Fibroblast of lung (primary cell): ENCODE measurements around the gene PPARG. TPM values are rescaled to one million over a fixed set of nuclear protein-coding genes. Genes with fewer than 3 reads are reported as not detected.

Experiments
- DNase-seq, 2 donors: peaks; one replicate each; pipeline versions ENCODE4 v3.0.0 to v3.0.0-alpha.2; 2010; ENCODE audit warnings: low read depth in 2 of 2
- H2AFZ ChIP-seq: 2 replicates; pipeline ENCODE4 v1.5.1; 2012; ENCODE audit warnings: low read length, control low read depth, inconsistent platforms
- H3K27ac ChIP-seq: 2 replicates; pipeline ENCODE4 v1.5.1; 2011; ENCODE audit warnings: low read length, control low read depth; ENCODE audit not compliant: insufficient read depth
- H3K27me3 ChIP-seq: 2 replicates; pipeline ENCODE4 v1.5.1; 2011; ENCODE audit warnings: mild to moderate bottlenecking, low read length; ENCODE audit not compliant: control insufficient read depth, insufficient read depth
- H3K36me3 ChIP-seq: 2 replicates; pipeline ENCODE4 v1.5.1; 2011; ENCODE audit warnings: low read length; ENCODE audit not compliant: control insufficient read depth, insufficient read depth
- H3K4me1 ChIP-seq: 2 replicates; pipeline ENCODE4 v1.5.1; 2011; ENCODE audit warnings: low read length; ENCODE audit not compliant: control insufficient read depth, insufficient read depth; ENCODE audit errors: extremely low read depth
- H3K4me2 ChIP-seq: 2 replicates; pipeline ENCODE4 v1.5.1; 2011; ENCODE audit warnings: low read length, control low read depth; ENCODE audit not compliant: insufficient read depth; ENCODE audit errors: extremely low read depth
- H3K4me3 ChIP-seq, 4 experiments: fragments of 200-600 bp in 1 of 4; sonication (generic) in 1 of 4; replicated peaks in 1 of 4; 2 replicates each; pipeline ENCODE4 v1.5.1; 2011 to 2016; ENCODE audit warnings: low read length in 4 of 4, low read depth in 3 of 4, mild to moderate bottlenecking in 3 of 4, control low read depth in 2 of 4, inconsistent platforms in 1 of 4, mixed read lengths in 1 of 4; ENCODE audit not compliant: insufficient read depth in 1 of 4; ENCODE audit errors: control extremely low read depth in 1 of 4
- H3K79me2 ChIP-seq: 2 replicates; pipeline ENCODE4 v1.5.1; 2012; ENCODE audit warnings: mild to moderate bottlenecking, low read length, inconsistent platforms; ENCODE audit not compliant: control insufficient read depth, insufficient read depth
- H3K9ac ChIP-seq: 2 replicates; pipeline ENCODE4 v1.5.1; 2011; ENCODE audit warnings: mild to moderate bottlenecking, low read length, control low read depth; ENCODE audit not compliant: insufficient read depth
- H3K9me3 ChIP-seq: 2 replicates; pipeline ENCODE4 v1.5.1; 2012; ENCODE audit warnings: low read depth, low read length; ENCODE audit not compliant: control insufficient read depth, insufficient read depth
- H4K20me1 ChIP-seq: 2 replicates; pipeline ENCODE4 v1.5.1; 2011; ENCODE audit warnings: low read length; ENCODE audit not compliant: control insufficient read depth, insufficient read depth; ENCODE audit errors: extremely low read depth
- EZH2 ChIP-seq: IDR thresholded peaks from 2 replicates; pipeline ENCODE4 v1.5.1; 2012; ENCODE audit warnings: low read length, control low read depth, mild to moderate bottlenecking; ENCODE audit errors: missing control alignments
- polyA plus RNA-seq, 2 donors: library from polyadenylated mRNA; depleted of rRNA in 1 of 2; stranded (reverse) in 1 of 2; unstranded in 1 of 2; fragments of >200 nt; gene quantifications; 2 replicates each; pipeline ENCODE4 v1.2.1, GENCODE V29; 2011 to 2012; ENCODE audit warnings: missing spikeins in 1 of 2
- total RNA-seq: library from RNA; depleted of rRNA; stranded (reverse); fragments of >200 nt; gene quantifications from 2 replicates; pipeline ENCODE4 v1.2.1, GENCODE V29; 2014
- TF ChIP-seq, protein P1 (sequence below), 2 donors: IDR thresholded peaks in 1 of 2; conservative IDR thresholded peaks in 1 of 2; 1 replicate in 1 of 2; 2 replicates in 1 of 2; pipeline ENCODE4 v1.5.1; 2011 to 2012; ENCODE audit warnings: low read length in 2 of 2, control low read depth in 1 of 2, inconsistent platforms in 1 of 2, low read depth in 1 of 2, mild to moderate bottlenecking in 1 of 2

Gene PPARG
- total and polyA plus RNA-seq, 2 donors (not counting 1 experiment from before 2014, with no cell fraction given), result 32.8 to 42.8 TPM

DNA sequence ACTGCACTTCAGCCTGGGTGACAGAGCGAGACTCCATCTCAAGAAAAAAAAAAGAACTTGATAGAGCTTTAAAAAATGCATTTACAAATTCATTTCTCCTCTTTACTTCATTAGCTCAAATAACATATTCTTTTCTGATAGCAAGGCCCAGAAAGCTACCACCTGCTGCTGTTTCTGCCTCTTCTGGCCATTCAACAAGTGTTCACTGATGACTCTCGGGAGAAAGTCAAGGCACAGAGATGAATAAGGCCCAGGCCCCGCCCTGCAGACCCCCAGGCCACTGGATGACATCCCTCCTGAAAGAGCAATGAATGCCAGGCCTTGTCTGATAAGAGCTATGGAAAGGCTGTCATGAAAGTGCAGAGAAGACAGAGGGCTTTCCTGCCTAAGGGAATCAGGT is 181.8 kb downstream of the PPARG start:
- DNase-seq, result no peak
- Histone ChIP-seq H4K20me1 (no peaks in the 10 kb centered on the region), H3K9ac (no peak overlapping the region), H3K36me3 (no peaks in the 10 kb centered on the region), H3K27me3 (no peaks in the 10 kb centered on the region), H3K79me2 (no peaks in the 10 kb centered on the region), H3K4me2 (no peak overlapping the region), H3K27ac (no peak overlapping the region), H3K4me1 (peaks cover 1% of the 10 kb centered on the region), H2AFZ (no peak overlapping the region), H3K9me3 (no peaks in the 10 kb centered on the region), H3K4me3 (no peak overlapping the region)
- TF ChIP-seq, protein P1, sequence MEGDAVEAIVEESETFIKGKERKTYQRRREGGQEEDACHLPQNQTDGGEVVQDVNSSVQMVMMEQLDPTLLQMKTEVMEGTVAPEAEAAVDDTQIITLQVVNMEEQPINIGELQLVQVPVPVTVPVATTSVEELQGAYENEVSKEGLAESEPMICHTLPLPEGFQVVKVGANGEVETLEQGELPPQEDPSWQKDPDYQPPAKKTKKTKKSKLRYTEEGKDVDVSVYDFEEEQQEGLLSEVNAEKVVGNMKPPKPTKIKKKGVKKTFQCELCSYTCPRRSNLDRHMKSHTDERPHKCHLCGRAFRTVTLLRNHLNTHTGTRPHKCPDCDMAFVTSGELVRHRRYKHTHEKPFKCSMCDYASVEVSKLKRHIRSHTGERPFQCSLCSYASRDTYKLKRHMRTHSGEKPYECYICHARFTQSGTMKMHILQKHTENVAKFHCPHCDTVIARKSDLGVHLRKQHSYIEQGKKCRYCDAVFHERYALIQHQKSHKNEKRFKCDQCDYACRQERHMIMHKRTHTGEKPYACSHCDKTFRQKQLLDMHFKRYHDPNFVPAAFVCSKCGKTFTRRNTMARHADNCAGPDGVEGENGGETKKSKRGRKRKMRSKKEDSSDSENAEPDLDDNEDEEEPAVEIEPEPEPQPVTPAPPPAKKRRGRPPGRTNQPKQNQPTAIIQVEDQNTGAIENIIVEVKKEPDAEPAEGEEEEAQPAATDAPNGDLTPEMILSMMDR (conservative IDR thresholded peaks at IDR 0.05 in 1 of 2, IDR thresholded peaks at IDR 0.05 in 1 of 2; ENCODE audit: low read depth in 1 of 2, low read length in 2 of 2), result no peak
- TF ChIP-seq EZH2, result no peak

DNA sequence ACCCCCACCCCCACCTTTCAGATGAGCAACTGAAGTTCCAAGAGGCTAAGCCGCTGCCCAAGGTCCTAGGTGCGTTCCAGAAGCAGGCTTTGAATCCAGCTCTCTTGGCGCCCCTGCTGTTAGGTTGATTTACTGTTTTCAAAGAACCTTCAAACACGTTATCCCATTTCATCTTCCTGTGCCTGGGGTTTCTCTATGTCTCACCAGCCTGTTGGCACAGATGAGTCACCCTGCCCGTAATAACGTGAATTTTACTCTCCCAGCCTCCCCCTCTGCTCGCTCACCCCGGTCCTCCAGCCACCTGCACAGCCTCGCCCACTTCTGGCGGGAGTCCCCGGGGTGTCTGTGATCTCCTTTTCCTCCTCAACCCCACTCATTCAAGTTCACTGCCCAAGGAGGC is 182.4 kb downstream of the PPARG start:
- Histone ChIP-seq H4K20me1 (no peaks in the 10 kb centered on the region), H3K9ac (no peak overlapping the region), H3K27ac (no peak overlapping the region), H3K27me3 (no peaks in the 10 kb centered on the region), H3K4me2 (no peak overlapping the region), H3K9me3 (no peaks in the 10 kb centered on the region), H3K79me2 (no peaks in the 10 kb centered on the region), H3K4me3 (no peak overlapping the region), H3K4me1 (peaks cover 5% of the 10 kb centered on the region), H3K36me3 (no peaks in the 10 kb centered on the region), H2AFZ (no peak overlapping the region)
- no peak for DNase-seq
- TF ChIP-seq EZH2, result no peak
- TF ChIP-seq, protein P1 (conservative IDR thresholded peaks at IDR 0.05 in 1 of 2, IDR thresholded peaks at IDR 0.05 in 1 of 2; ENCODE audit: low read depth in 1 of 2, low read length in 2 of 2), result no peak

DNA sequence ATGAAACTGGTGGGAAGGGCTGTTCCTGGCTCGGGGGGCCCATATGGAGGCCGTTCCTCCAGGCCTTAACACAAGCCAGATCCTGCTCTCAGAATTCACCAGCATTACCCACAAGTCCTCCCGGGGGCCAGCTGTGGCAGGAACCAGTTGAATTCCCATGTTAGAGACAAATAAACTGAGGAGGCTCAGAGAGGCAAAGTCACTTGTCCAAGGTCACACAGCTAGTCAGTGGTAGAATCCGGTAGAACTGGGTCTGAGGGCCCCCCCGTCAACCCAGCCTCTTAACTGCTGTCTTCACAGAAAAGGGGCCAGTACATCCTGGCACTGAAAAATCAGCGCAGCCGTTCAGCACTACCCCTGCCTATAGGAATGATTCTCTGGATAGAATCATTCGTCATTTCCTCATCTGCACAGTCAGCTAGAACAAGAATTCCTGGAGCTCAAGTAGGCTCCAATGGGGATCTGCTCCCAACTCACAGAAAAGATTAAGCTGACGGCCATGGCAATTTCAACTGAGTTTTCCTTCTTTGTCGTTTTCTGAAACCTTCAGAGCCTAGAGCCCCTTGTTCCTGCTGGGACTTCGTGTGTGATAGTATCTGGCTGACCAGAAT is 183.2 kb downstream of the PPARG start:
- no peaks in the 10 kb centered on the region for H3K27me3 ChIP-seq
- no peak overlapping the region for H3K27ac ChIP-seq
- H4K20me1 ChIP-seq, result no peaks in the 10 kb centered on the region
- no peak overlapping the region for H2AFZ ChIP-seq
- no peak overlapping the region for H3K4me3 ChIP-seq
- H3K36me3 ChIP-seq, result no peaks in the 10 kb centered on the region
- no peak overlapping the region for H3K4me2 ChIP-seq
- no peaks in the 10 kb centered on the region for H3K9me3 ChIP-seq
- TF ChIP-seq, protein P1 (conservative IDR thresholded peaks at IDR 0.05 in 1 of 2, IDR thresholded peaks at IDR 0.05 in 1 of 2; ENCODE audit: low read depth in 1 of 2, low read length in 2 of 2), result no peak
- no peak for TF ChIP-seq EZH2
- H3K4me1 ChIP-seq, result peaks cover 5% of the 10 kb centered on the region
- no peaks in the 10 kb centered on the region for H3K79me2 ChIP-seq
- H3K9ac ChIP-seq, result no peak overlapping the region
- no peak for DNase-seq
